Stimulated activated naive B cell treated with anti-CD40 and anti-IgM and Interleukin-4, amounts not matched to agents 10 μg/mL and 1 μg/mL and 100 μg/mL, for 72 hours (primary cell): ENCODE data around the gene SNX19.

Experiments
- ATAC-seq, 2 donors: fragments of 150-1000 bp; cut with Tn5 transposase; replicated peaks; 2 replicates each; pipeline ENCODE4 v1.10.0; 2021; ENCODE audit warnings: moderate library complexity in 1 of 2
- DNase-seq: peaks from one replicate; pipeline ENCODE4 v3.0.0; 2021
- H3K27ac Mint-ChIP-seq: one replicate; pipeline ENCODE4 v1.8.0; 2022; ENCODE audit warnings: mild to moderate bottlenecking, mixed read lengths
- H3K27me3 Mint-ChIP-seq, 2 donors: one replicate each; pipeline ENCODE4 v1.8.0; 2022; ENCODE audit warnings: mixed read lengths in 2 of 2
- H3K36me3 Mint-ChIP-seq, 2 donors: one replicate each; pipeline ENCODE4 v1.8.0; 2022; ENCODE audit warnings: mixed read lengths in 2 of 2, mild to moderate bottlenecking in 1 of 2
- H3K4me1 Mint-ChIP-seq, 2 donors: one replicate each; pipeline ENCODE4 v1.8.0; 2022; ENCODE audit warnings: mixed read lengths in 2 of 2, mild to moderate bottlenecking in 1 of 2
- H3K4me3 Mint-ChIP-seq, 2 donors: one replicate each; pipeline ENCODE4 v1.8.0; 2022; ENCODE audit warnings: mild to moderate bottlenecking in 2 of 2, mixed read lengths in 2 of 2, moderate library complexity in 1 of 2
- H3K9me3 Mint-ChIP-seq, 2 donors: one replicate each; pipeline ENCODE4 v1.8.0; 2022; ENCODE audit warnings: mixed read lengths in 2 of 2, mild to moderate bottlenecking in 1 of 2

Gene SNX19

DNA sequence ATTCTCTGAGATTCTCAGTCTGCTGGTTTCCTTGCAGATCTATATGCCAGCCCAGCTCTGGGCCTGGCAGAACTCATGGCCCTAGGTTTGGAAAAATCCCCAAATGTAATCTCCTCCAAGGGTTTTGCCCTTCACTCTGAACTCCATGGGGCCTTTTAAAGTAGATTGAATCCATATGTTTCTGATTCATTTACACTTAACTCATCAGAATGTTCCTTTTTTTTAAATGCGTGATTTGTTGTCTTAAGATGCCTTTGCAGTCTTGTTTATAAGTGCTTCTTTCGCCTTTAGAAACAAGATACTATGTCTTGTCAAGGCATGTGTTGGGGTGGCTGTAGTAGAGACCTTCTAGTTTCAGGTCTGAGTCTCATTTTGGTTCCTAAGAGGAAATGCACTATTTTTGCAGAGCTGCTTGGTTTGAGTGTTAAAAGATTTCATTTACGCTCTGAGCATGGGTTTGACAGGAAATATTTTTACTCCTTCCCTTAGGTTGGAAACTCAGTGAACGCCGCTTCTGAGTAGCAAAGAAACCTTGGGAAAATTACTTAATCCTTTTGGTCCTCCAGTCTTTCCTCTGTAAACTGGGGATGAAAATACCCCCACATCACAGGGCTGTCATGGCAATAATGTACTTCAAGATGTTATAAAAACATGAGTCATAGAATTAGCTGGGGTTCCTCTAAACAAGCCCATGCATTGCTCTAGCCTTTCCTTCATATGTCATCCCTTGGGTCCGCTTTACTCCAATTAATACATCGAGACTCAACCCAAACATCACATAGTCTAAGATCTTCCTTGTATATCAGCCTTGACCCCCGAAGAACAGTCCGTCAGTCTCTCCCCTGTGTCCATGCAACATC, 83.5 kb downstream of the SNX19 start:
- H3K36me3 Mint-ChIP-seq = peaks cover 0 to 5% of the 10 kb centered on the region in 2 donors
- no peak overlapping the region for H3K4me3 Mint-ChIP-seq
- H3K9me3 Mint-ChIP-seq = peaks cover 9% of the 10 kb centered on the region in 2 donors
- ATAC-seq = no peak
- peaks cover 31 to 39% of the 10 kb centered on the region in 2 donors for H3K27me3 Mint-ChIP-seq
- H3K27ac Mint-ChIP-seq = no peak overlapping the region
- no peaks in the 10 kb centered on the region for H3K4me1 Mint-ChIP-seq
- DNase-seq = no peak

DNA sequence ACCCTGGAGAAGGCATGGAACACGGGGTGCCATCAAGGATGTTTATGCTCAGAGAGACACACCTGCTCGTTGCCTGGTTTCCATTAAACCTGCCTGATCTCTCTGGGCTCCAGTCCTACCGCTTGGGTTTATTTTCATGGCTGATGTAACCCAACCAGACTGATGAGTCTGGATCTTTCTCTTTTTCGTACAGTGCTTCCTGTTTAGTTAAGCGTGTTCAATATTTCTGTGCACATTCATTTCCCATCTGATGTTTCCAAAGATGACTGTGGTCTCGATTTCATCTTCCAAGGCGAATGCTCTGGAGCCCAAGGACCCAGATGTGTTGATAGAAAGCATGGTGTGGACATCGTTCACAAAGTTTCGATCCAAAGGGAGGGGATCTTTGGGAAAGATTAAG, 84.3 kb downstream of the SNX19 start:
- peaks cover 0 to 3% of the 10 kb centered on the region in 2 donors for H3K36me3 Mint-ChIP-seq
- DNase-seq = no peak
- peaks cover 28 to 30% of the 10 kb centered on the region in 2 donors for H3K27me3 Mint-ChIP-seq
- no peak overlapping the region for H3K4me3 Mint-ChIP-seq
- ATAC-seq = no peak
- H3K9me3 Mint-ChIP-seq = peaks cover 5% of the 10 kb centered on the region in 2 donors
- no peaks in the 10 kb centered on the region for H3K4me1 Mint-ChIP-seq
- no peak overlapping the region for H3K27ac Mint-ChIP-seq

DNA sequence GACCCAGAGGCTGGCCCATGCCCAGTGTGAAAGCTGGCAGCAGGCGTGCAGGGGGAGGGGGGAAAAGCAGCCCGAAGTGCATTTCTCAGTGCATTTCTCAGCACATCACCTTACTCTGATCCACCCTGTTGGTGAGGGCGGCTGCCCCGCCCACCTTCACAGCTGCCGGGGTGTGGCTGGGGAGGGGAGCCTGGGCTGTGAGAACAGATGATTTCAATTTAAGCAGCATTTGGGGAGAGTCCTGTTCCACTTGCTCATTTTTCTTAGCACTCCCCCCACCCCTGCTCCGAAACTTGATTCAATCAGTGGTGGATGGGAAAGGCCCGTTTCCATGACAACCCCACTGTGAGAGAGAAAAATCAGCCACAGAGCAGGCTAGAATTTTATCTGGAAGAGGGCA, 84.8 kb downstream of the SNX19 start:
- Mint-ChIP-seq H3K4me1 (no peaks in the 10 kb centered on the region), H3K27ac (no peak overlapping the region), H3K9me3 (peaks cover under 1 to 1% of the 10 kb centered on the region in 2 donors), H3K36me3 (no peaks in the 10 kb centered on the region), H3K4me3 (no peak overlapping the region), H3K27me3 (peaks cover 23 to 26% of the 10 kb centered on the region in 2 donors)
- ATAC-seq (no peak), DNase-seq (no peak)

DNA sequence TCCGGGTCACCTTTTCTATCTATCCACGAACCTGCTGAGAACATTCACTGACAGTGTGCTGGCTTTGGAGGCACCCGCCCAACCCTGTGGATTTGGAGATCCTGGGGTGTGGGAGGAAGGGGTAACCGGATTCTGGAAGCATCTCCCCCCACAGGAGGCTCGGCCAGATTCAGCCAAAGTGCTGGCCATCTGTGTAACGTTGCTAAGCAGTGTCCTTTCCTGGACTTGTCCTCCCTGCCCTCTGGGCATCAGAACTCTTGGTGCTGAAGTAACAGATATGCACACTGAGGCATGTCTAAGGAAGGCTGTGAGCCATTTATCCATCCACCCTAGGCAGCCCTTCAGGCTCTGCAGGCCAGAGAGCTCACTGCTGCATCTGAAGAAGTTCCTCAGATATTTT, 85.7 kb downstream of the SNX19 start:
- Mint-ChIP-seq H3K36me3 (no peaks in the 10 kb centered on the region), H3K27ac (no peak overlapping the region), H3K27me3 (peaks cover 19 to 24% of the 10 kb centered on the region in 2 donors), H3K9me3 (no peaks in the 10 kb centered on the region), H3K4me1 (no peaks in the 10 kb centered on the region), H3K4me3 (no peak overlapping the region)
- DNase-seq = no peak
- ATAC-seq = no peak

DNA sequence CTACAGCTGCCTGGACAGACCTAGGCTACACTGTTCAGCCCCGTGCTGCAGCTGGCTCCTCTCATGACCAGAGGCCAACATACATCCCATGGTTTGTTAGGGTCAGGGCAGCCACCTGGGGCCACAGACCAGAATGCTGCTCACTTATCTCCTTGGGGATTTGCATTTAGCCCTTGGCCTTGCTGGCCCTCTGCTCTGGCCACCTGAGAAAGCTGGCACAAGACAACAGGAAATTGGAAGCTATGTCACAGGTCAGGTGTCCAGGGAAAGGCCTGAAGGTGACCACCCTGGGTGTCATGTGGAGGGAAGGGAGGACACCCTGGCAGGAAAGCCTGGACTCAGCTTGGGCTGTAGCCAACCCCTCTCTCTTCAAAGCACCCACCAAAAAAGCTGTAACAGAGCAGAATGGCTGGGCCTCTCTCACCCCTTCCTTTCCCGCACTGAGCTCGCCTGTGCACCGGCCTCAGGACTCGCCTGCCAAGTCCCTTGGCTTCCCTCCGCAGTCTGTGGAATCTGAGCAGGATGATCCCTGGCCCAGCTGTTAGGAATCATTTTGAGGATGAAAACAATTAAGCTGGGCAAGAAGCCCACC, 86.3 kb downstream of the SNX19 start:
- ATAC-seq = no peak
- Mint-ChIP-seq H3K27ac (no peak overlapping the region), H3K36me3 (no peaks in the 10 kb centered on the region), H3K27me3 (peaks cover 18 to 24% of the 10 kb centered on the region in 2 donors), H3K4me3 (no peak overlapping the region), H3K4me1 (no peaks in the 10 kb centered on the region), H3K9me3 (no peaks in the 10 kb centered on the region)
- no peak for DNase-seq

DNA sequence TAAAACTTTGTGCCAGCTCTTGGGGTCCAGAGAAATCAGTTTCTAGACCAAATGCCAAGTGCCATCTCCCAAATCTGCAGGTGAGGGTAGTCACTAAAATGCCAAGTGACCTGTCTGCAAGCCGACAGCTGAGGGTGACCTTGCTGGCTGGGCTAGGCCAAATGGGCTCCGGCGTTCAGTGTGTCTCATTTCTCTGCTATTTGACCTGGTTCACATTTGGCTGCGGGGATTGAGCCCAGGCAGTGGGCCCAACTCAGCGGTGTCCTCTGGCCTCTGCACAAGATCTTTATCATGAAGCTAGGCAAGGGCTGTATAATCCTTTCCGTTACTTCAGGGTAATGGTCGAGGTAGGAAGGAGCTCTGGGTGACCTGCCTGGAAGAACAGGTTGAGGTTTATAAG, 87.5 kb downstream of the SNX19 start:
- Mint-ChIP-seq H3K27me3 (peaks cover 18 to 24% of the 10 kb centered on the region in 2 donors), H3K27ac (no peak overlapping the region), H3K4me1 (no peaks in the 10 kb centered on the region), H3K36me3 (no peaks in the 10 kb centered on the region), H3K4me3 (no peak overlapping the region), H3K9me3 (no peaks in the 10 kb centered on the region)
- no peak for DNase-seq
- no peak for ATAC-seq

DNA sequence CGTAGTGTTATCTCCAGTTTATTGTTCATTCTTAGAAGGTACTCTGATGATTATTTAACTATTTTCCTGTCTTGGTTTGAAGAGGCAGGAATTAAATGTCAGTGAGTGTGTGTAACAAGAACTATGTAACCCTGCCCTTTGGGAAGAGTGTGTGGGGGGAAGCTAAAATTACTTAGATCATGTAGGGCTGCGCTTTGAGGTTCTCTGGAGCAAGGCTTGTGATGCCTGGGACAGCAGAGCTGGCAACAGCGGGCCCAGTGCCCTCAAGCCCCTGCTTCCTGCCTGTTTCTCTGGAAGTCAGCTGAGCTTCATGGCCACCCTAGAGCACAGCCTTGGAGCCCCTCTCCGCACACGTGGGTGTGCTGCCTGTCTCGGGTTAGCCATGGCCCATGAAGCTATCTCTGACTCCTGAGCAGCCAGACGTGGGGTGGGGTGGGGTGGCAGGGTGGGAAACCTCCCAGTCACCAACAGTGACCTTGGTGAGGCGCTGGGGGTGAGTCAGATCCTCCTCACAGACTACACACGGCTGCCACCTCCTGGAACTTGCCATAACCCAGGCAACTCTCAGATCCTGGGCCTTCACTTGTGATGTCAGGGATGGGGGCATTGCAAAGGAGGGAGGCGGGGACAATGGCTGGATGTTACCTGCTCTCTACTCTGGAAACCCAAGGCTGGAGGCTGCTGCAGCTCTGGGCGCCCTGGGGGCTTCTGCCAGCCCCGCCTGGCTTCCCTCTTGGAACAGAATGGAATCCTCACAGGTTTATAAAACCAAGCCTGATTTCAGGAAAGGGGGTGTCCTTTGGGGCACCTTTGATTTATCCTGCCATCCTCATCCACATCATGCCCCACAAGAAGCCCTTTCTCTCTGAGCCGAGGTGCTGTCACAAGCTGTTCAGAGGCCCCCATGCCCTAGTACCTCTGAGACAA, 88.6 kb downstream of the SNX19 start:
- no peaks in the 10 kb centered on the region for H3K9me3 Mint-ChIP-seq
- H3K36me3 Mint-ChIP-seq = no peaks in the 10 kb centered on the region
- DNase-seq (no peak), ATAC-seq (peak; percentile 50 to 62)
- peaks cover 14 to 18% of the 10 kb centered on the region in 2 donors for H3K27me3 Mint-ChIP-seq
- no peak overlapping the region for H3K4me3 Mint-ChIP-seq
- no peak overlapping the region for H3K27ac Mint-ChIP-seq
- no peaks in the 10 kb centered on the region for H3K4me1 Mint-ChIP-seq

DNA sequence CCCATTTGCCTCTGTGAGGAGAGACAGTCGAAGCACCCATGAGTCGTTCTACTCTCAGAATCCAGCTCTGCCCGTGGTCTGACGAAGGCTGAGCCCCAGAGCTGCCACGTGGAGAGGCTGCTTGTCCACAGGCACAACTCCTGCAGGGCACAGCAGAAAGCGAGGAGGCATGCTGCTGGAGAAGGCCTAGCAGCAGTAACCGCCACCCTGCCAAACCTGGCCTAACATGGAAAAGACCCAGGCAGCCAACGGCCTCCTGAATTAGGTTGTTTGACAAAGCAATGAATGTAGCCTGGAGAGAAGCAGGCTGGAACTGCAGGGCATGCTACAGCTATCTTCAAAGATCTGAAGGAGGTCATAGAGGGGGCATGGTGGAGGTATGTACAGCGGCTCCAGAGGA, 89.7 kb downstream of the SNX19 start:
- DNase-seq (no peak), ATAC-seq (no peak)
- Mint-ChIP-seq H3K9me3 (no peaks in the 10 kb centered on the region), H3K27me3 (peaks cover 9 to 14% of the 10 kb centered on the region in 2 donors), H3K4me3 (no peak overlapping the region), H3K36me3 (no peaks in the 10 kb centered on the region), H3K27ac (no peak overlapping the region), H3K4me1 (no peaks in the 10 kb centered on the region)

DNA sequence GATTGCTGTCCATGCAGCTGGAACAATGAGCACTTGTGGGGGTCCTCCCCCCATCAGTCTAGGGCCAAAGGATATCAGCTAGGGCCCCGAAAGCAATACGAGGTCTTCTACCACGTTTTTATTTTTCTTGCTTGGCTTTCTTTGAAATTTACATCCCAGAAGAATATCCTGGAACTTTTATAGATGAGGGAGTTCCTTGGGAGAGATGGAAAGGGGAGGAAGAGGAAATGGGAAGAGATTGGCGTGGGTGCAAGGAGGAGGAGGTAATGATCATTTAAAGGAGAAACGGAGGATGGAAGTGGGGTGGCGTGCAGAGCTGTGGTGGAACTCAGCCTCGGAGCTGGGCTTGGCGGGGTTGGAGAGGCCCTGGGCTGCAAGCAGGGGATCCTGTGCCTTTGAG, 90.3 kb downstream of the SNX19 start:
- Mint-ChIP-seq H3K4me1 (no peaks in the 10 kb centered on the region), H3K27me3 (peaks cover 8 to 14% of the 10 kb centered on the region in 2 donors), H3K27ac (no peak overlapping the region), H3K36me3 (no peaks in the 10 kb centered on the region), H3K4me3 (no peak overlapping the region), H3K9me3 (no peaks in the 10 kb centered on the region)
- ATAC-seq (no peak), DNase-seq (no peak)

DNA sequence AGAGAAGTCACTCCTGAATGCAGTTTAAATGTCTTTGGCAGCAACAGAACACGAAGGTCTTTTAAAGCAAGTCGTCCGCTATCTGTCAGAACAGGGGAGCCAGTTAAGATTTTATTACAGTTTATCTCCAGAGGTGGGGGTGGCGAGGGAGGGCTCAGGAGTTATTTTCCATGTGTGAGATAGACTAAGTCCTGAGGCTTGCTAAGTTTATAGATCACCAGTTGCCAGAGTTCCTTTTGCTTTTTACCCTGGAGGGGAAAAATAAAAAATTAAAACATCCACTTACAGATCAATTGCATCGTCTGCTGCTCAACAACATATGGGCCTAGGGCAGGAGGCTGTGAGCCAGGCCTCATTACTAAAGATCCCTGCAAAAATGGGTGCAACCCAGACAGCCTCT, 90.7 kb downstream of the SNX19 start:
- Mint-ChIP-seq H3K4me1 (no peaks in the 10 kb centered on the region), H3K9me3 (no peaks in the 10 kb centered on the region), H3K36me3 (no peaks in the 10 kb centered on the region), H3K27ac (no peak overlapping the region), H3K4me3 (no peak overlapping the region), H3K27me3 (peaks cover 8 to 17% of the 10 kb centered on the region in 2 donors)
- DNase-seq = no peak
- no peak for ATAC-seq
